Measurements from ENCODE around the gene PRIMPOL.
"Not testable (repeated sequence)": the region's sequence is repeated elsewhere in the genome, so short reads cannot be mapped to it uniquely, and the experiment has no call there.

The PRIMPOL gene

DNA sequence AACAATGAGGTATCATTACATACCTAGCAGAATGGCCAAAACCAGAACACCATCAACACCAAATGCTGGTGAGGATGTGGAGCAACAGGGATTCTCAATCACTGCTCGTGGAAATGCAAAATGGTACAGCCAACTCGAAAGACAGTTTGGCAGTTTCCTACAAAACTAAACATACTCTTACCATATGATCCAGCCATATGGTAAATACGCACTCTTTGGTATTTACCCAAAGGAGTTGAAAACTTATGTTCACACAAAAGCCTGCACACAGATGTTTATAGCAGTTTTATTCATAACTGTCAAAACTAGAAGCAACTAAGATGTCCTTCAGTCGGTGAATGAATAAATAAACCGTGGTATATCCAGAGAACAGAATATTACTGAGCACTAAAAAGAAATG, 8.1 kb upstream of the PRIMPOL start:
- no peak for DNase-seq

- no peak for DNase-seq
Measured at GRCh38 chr4:184643731-184644130, 5.8 kb upstream of the PRIMPOL start.

DNA sequence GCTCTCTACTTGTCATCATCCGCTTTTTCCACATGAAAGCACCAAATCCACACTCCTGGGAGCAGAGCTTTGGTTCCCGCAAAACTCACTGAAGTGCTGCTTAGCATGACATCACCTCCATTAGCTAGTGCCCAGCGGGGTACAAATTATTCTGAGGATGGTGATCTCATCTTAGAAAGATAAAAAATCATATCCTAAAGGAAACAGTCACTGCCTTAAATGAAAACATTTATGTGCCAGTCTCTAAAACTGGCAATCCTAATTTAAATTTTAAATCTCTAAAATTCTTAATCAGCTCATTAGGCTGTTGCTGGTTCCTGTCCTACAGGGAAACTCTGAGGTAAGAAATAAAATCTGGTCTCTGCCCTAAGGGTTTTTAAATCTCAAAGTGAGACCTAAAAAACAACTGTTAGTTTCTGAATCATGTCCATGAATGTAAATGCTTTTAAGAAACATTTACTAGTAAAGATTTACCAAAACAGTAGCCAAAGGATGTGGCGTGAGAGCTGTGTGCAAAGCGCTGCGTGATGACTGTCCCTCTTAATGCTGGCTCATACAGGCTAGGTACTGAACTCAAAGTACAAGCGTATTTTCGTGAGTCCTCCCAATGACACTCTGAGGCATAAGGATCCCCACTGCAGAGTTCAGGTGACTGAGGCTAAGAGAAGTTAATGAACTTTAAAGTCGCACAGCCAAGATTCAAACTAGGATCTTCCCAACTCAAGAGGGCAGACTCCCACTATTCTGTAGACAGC, 4.8 kb upstream of the PRIMPOL start:
- DNase-seq: no peak

DNA sequence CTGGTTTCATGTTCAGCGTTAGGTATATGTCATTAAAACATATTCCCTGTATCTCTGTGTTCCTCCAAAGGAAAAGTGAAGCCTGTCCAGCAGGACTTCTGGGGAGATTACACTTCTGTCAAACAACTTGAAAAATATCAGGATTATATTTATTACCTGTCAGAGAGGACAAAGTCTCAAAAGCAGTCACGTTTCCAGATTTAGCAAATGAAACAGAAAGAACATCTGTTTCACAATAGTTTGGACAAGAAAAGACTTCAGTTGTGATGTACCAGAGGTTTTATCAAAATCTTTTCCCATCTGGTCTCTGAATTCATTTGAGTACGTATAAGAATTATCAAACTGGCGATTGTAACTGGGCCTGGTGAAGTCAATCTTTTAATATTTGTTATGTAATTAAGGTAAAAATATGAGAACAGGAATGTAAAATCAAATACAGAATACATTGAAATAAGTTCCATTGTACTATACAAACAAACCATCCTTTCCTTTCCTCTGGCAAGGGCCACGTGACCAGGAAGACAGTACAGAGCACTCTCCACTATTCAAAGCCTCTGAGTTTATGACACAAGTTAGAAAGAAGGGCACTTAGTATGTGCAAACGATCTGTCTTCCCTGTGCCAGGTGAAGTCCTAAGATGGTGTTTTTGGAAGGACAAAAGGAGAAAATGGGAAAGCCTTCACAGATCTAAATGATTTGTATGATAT, 3.5 kb upstream of the PRIMPOL start:
- DNase-seq: no peak

DNA sequence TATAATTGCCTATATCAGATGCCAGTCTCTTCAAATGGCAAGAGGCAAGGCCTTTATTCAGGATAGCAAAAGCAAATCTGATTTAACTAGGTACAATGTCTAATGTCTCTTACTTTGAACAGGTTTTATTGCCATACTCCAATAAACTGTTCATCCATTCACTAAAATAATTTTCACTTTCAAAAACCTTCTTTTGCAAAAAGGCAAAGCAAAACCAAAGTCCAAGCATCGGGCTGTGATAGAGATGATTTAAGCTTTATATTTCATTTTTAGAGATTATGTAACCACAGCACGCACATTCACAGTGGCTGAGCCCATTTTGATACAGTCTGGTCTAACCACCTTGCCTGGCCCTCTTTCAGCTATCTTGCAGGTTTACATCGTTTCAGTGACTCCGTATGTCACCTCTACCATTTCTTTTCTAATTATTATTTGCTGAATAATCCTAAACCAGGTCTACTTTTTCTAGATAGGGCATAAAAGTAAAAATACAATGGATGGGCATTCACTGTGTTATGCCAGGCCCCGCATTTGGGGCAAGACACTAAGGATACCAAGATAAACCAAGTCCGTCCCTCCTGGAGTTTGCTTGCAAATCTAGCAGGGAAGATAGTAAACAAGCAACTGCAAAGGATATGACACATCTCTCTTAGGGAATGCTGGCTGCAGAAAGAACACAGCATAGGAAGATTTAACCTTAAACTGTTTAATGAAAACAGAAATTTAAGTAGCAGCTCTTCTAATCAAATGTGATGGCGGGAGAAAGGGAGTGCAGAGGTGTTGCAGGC, 2.1 kb upstream of the PRIMPOL start:
- no peak for DNase-seq

- DNase-seq: no peak
Measured at GRCh38 chr4:184648054-184648312, 1.6 kb upstream of the PRIMPOL start.

DNA sequence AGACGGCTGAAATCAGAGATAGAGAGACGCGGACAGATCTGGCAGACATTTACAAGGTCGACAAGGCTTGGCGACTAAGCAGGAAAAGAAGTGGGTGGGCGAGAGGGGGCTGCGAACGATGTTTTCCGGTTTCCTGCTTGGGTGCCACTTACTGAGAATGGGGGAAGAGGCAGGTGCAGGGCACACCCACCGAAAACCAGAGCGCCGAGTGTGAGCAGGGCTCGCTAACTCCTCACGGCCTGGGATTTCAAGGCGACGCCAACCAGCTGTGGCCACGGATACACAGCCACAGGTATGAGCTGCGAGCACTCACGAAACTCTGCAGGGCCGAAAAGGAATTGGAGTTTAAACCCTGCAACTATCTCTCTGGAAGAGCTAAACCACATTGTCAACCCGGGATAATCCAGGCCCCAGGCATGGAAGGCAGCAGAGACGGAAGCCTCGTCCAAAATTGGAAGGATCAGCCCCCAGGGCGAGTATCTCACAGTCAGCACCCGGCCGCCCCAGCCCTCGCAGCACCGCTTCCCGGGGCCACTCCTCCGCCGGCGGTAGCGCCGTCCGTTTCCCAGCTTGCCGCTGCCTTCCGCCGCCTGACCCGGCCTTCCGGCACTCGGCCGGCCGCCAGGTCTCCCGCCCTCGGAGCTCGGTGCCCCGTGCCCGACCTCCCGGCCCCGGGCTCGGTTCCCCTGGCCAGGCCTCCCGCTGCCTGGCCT, 1.1 kb upstream of the PRIMPOL start:
- DNase-seq: no peak

- DNase-seq: no peak
Measured at GRCh38 chr4:184649971-184650855, 675 bp downstream of the PRIMPOL start.

DNA sequence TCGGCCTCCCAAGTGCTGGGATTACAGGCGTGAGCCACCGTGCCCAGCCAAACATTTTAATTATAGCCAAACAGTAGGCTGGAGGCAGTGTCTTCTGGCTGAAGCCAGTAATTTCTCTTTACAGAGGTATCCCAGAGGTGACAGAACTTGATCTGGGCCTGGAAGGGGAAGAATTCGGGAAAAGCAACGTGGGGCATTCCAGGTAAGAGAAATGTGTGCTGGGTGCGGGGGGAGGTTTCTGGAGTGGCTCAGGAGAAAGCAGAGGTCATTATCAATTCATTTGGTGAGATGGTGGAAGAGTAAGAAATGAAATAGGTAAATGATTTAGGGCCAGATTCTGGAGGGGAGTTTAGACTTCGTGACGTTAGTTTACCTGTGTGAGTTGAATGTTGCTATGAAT, 2.4 kb downstream of the PRIMPOL start:
- DNase-seq: no peak

- not testable (repeated sequence) for DNase-seq
Measured at GRCh38 chr4:184652681-184653080, 3.1 kb downstream of the PRIMPOL start.

GRCh38 chr4:184653650-184654049, 4.1 kb downstream of the PRIMPOL start:
- no peak for DNase-seq

GRCh38 chr4:184655889-184656869, 6.6 kb downstream of the PRIMPOL start:
- no peak for DNase-seq

- DNase-seq: no peak
Measured at GRCh38 chr4:184657144-184657543, 7.6 kb downstream of the PRIMPOL start.

GRCh38 chr4:184657820-184658219, 8.3 kb downstream of the PRIMPOL start:
- DNase-seq: not testable (repeated sequence)

DNA sequence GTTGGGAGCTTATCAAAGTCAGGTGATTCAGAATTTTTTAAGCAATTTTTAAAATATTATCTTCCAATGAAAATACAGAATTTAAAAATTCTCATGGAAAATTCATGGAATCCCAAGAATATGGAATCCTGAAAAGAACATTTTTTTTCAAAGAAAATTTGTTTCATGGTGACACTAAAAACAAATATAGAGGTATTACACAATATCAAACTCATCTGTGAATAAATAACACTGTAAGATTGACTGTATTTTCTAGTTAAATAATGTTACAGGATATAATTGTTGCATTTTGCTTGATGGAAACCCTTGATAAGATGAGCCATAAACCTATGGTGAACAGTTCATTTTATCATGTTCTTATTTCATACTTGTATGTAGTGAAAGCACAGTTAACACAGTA, 11.4 kb downstream of the PRIMPOL start:
- DNase-seq: no peak

DNA sequence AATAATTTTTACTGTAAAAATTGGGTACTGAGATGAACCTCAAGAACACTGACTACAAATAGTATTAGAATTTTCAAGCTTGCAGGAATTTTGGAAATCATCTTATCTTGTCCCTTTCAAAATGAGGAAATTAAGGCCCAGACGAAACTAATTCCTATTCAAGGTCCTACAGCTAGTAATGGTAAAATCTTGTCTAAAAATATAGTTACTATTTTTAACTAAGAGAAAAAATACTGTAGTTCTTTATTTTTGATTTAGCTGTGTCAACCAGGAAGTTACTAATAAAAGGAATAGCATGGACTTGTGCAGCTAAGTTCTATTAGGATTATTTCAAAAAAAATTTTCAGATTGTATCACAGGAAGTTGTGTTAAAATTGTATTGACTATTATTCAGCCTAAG, 12.7 kb downstream of the PRIMPOL start:
- no peak for DNase-seq

GRCh38 chr4:184664445-184665210, 15.1 kb downstream of the PRIMPOL start:
- DNase-seq: no peak

- no peak for DNase-seq
Measured at GRCh38 chr4:184666670-184667069, 17.1 kb downstream of the PRIMPOL start.

DNA sequence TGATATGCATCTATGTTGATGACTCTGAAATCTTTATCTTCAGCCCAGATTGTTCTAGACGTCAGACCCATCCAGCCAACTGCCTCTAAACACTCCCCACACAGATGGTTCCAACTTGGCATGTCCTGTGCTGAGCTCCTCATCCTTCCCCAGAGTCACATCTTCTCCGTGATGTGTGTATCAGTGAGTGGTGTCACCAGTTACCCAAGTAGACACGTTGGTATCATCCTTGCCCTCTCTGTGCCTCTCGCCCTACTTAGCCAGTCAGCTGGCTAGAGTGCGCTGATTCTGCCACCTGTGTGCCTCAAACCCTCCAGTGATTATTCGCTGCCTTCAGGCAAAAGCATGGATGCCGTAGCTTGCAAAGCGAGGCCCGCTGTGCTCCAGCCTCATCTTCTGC, 18.6 kb downstream of the PRIMPOL start:
- DNase-seq: no peak

GRCh38 chr4:184668511-184669114, 19.1 kb downstream of the PRIMPOL start:
- DNase-seq: no peak
